ENCODE results near the gene RABL2A. TPM values are rescaled to one million over a fixed set of nuclear protein-coding genes. Genes with fewer than 3 reads are reported as not detected.
"Not testable (repeated sequence)": the region's sequence is repeated elsewhere in the genome, so short reads cannot be mapped to it uniquely, and the experiment has no call there.

RABL2A gene
- 10 to 100 TPM; 37.6 to 46.1 (median 38.9) TPM for polyA plus RNA-seq (ENCODE audit: insufficient read length in 4 of 4)

DNA sequence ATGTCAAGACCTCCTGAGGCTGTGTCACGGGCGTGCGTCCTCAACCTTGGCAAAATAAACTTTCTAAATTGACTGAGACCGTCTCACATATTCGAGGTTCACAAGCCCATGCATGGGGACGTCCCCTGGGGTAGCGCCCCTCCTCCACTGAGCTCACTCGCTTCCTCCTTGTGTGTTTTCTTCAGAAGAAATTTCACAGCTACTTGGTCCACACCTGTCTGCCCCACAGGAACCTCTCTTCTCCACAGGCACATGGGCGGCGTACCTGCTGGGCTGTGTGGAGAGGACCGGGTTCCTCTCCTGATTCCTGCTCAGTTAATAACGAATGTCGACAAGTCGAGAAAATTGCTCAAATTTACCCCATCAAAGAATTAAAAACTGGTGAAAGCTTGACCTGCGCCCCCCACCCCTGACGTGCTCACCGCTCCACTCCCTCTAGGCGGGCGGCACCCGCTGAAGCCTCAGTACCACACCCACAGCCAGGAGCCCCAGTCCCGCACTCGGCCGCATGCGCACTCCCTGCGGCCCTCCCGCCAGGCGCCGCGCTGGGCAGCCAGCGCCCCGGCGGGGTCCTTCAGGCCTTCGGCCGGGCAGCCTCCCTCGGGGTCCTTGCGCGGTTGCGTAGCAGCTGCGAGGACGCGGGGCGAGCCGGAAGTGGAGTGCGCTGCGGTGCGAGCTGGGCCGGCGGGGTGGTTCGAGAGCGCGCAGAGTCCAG is at the start of gene RABL2A:
Gene RABL2A, plus strand, starts transcription at position 651 of the 715 bp plus-strand sequence. CDS start 1,341 bp downstream, outside the sequence.
- DNase-seq (ENCODE audit: low read depth in 4 of 4, low spot score in 3 of 4), result peak in 3 of 4 donors; percentile 54 to 73 (median 54)

DNA sequence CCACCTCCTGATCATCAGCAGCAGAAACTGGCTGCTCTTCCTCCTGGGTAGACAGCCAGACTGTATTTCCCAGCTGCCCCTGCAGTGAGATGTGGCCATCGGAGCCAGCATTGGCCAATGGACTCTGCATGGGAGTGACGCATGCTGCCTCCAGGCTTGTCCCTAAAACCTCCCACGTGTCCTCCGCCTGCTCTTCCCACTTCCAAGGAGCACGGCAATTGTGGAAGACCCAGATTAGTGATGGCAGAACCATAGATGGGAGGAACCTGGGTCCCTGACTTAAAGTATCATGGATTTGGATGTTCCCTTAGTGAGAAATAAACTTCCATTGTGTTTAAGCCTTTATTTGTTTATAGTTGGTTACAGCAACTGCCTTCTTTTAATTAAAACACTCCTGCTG is 48.6 kb upstream of the RABL2A start:
- not testable (repeated sequence) for DNase-seq (ENCODE audit: low read depth in 4 of 4, low spot score in 3 of 4)

DNA sequence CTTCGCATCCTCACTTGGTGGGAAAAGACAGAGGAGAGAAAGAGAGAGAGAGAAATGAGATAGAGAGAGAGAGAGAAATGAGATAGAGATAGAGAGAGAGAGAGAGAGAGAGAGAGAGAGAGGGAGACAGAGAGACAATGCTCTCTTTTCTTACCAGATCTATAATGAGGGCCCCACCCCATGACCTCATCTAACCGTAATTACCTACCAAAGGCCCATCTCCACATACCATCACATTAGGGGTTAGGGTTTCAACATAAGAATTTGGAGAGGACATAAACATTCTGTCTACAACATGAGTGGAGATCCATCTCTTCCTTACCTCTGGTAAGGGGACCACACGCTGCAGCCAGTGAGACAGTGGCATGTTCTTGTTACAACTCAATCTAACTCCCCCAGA is 44.6 kb upstream of the RABL2A start:
- DNase-seq (ENCODE audit: low read depth in 4 of 4, low spot score in 3 of 4), result not testable (repeated sequence)

DNA sequence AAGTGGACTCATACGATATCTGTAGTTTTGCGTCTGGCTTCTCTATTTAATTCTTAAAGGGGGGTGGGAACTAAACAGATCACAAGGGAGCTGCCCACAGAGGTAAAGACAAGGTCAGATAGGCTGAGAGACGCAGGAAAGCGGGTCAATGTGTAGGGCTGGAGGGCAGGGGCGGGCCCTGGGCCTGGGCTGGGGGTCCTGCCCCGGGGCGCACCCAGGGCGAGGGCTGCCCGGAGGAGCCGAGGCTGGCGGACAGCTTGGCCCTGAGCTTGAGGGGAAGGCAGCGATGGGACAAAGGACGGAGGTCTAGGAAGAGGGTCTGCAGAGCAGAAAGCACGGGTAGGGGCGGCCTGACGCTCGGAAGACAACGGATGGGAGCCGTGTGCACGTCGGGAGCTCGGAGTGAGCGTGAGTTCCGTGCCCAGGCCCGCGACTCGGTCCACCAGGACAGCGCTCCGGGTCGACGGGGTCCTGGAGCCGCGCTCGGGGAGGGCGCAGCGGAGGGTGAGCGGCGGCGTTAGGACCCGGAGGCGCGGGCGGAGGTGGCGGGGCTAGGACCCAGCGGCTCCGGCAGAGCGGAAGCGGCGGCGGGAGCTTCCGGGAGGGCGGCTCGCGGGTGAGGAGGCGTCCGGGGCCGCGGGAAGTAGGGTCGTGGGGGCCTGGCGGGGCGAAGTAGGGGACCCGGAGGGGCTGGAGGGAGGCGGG is 43.4 kb upstream of the RABL2A start:
- DNase-seq (ENCODE audit: low read depth in 4 of 4, low spot score in 3 of 4), result peak in 3 of 4 donors; percentile 67 to 85 (median 73)

DNA sequence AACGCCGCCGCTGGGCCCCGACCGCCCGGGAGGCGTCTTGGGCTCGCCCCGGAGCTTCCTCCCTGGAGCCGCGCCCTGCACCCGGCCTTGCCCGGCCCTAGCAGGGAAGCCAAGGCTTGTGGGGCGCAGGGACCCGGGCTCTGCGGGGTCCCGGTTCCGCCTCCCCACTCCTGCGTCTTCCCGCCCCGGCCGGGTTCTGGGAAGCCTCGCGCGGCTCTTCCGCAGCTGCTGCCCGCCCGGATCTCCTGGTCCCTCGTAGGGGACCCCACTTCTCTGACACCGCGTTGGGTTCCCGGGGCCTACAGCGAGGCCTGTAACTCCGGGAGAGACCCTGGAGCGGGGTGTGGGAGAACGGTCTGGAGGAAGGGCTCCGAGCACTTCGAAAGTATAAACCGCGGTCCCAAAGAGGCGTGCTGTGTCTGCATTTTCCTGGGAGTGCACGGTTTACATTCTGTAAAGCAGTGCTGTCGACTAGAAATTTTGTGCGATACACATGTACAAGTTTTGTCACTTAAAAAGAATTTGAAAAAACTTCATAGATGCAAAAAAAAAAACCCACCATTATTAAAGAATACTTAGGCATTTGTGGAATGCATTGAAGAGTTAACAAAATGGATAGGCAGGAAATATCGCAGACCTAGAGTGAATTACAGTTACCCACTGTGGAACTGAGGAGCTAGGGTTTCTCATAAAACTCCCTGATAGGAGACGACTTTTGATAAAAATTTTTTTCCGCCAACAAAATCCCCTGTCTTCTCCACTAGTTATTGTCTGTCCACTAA is 42.6 kb upstream of the RABL2A start:
- not testable (repeated sequence) for DNase-seq (ENCODE audit: low read depth in 4 of 4, low spot score in 3 of 4)

DNA sequence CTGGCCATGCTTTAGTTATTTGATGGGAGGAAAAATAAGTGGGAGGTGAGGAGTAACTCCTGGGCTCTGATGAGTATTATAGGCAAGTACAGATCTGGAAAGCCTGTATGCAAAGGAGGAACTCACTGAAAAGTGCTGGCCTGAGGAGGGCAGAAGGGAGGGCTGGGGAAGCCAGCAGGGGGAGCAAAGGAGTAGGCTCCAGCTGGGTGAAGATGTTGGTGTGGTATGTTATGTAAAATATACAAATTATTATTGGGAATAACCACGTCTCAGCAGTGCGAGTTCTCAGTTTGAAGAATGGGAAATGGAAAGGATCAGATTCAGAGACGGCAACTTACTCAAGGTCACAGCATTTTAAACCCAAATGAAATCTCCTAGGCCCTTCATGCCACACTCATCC is 39.9 kb upstream of the RABL2A start:
- not testable (repeated sequence) for DNase-seq (ENCODE audit: low read depth in 4 of 4, low spot score in 3 of 4)

DNA sequence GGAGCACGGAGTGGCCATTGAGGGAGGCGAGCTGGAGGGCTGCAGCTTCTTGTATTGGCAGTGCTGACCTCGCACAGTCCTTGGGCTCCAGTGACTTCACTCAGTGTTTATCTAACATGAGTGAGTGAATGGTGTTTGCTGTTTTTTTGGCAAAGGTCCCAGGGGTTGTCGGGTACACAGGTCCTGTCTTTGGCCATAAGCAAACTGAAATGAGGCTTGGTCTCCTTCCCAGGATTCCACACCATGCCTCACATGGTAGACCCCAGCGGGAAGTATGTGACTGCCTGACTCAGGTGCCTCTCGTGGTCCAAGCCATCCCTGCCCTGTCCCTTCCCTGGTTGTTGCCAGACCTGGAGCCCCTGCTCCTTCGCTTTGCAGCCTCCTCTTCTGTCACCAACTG is 37.5 kb upstream of the RABL2A start:
- DNase-seq (ENCODE audit: low read depth in 4 of 4, low spot score in 3 of 4), result not testable (repeated sequence)

DNA sequence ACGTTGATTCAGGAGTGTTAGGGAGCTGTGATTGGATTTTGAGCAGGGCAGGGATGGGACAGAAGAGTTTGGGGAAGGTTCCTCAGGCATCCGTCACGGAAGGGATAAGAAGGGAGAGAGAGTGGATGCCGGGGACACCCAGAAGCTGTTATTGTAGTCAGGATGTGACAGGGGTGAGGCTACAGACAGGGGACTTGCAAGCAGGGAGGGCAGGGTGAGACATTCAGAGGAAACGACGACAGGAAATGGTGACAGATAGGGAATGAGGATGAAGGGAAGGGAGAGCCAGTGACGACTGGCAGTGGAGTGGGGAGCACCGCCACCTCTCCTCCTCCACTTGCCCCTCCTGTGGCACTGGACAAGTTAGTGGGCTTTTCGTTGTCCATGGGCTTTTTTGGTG is 35.1 kb upstream of the RABL2A start:
- not testable (repeated sequence) for DNase-seq (ENCODE audit: low read depth in 4 of 4, low spot score in 3 of 4)

DNA sequence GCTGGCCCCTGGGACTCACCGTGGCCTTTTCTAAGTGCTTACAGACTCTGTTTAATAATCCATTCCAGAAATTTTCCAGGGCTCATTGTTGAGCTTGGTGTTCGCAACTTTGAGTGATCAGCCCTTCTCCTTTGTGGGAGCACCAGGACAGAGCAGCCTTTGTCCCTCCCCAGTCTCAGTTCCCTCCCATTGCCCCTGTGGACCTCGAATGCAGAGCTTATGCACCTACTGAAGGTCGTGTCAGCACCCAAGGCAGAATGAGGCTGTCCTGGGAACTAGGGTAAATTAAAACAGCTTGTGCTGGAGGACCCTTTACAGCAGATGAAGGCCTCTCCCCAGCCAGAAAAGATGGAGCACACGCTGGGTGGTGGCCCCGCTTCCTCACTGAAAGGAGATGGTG is 33.8 kb upstream of the RABL2A start:
- not testable (repeated sequence) for DNase-seq (ENCODE audit: low read depth in 4 of 4, low spot score in 3 of 4)

DNA sequence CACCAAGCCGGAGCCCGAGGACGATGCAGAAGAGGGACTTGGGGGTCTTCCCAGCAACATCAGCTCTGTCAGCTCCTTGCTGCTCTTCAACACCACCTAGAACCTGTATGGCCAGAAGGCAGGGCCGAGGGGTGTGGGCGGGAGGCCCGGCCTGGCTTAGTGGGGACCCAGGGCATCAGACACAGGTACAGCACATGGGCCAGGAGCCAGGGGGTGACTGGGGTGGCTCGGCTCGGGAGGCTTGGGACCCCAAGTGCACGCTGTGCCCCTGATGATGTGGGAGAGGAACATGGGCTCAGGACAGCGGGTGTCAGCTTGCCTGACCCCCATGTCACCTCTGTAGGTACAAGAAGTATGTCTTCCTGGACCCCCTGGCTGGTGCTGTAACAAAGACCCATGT is 31.3 kb upstream of the RABL2A start:
- not testable (repeated sequence) for DNase-seq (ENCODE audit: low read depth in 4 of 4, low spot score in 3 of 4)

DNA sequence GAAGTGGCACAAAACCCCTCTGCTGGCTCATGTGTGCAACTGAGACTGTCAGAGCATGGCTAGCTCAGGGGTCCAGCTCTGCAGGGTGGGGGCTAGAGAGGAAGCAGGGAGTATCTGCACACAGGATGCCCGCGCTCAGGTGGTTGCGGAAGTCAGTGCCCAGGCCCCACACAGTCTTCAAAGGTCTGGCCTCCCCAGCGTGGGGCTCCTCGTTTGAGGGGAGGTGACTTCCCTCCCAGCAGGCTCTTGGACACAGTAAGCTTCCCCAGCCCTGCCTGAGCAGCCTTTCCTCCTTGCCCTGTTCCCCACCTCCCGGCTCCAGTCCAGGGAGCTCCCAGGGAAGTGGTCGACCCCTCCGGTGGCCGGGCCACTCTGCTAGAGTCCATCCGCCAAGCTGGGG is 29.9 kb upstream of the RABL2A start:
- not testable (repeated sequence) for DNase-seq (ENCODE audit: low read depth in 4 of 4, low spot score in 3 of 4)

DNA sequence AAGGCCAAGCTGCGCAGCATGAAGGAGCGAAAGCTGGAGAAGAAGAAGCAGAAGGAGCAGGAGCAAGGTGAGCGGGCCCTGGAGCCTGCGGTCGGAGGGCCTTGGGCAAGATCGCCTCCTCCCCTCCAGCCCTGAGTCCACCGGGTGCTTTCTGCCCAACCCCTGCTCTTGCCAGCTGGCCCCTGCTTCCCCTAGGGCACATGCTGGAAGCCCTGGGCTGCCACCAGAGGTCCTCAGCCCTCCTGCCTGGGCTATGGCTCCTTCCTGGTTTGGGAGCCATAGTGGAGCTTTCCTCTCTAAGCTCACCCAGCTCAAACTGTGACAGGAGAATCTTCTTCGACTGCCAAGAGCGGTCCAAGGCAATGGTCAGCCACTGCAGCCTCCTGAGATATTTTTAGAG is 29.5 kb upstream of the RABL2A start:
- DNase-seq (ENCODE audit: low read depth in 4 of 4, low spot score in 3 of 4), result not testable (repeated sequence)

DNA sequence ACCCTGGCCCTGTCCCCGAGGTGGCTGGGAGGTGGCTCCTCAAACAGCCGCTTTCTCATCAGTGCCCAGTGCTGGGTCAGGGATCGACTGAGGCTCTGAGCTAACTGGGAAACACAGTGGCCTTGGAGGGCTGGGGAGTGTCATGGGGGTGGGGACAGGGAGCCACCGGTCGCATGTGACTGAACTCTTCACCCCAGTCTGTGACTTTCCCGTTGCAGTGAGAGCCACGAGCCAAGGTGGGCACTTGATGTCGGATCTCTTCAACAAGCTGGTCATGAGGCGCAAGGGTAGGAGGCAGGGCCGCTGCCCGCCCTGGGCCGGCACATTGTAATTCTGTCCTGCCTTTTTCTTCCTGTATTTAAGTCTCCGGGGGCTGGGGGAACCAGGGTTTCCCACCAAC is 28.9 kb upstream of the RABL2A start:
- not testable (repeated sequence) for DNase-seq (ENCODE audit: low read depth in 4 of 4, low spot score in 3 of 4)

DNA sequence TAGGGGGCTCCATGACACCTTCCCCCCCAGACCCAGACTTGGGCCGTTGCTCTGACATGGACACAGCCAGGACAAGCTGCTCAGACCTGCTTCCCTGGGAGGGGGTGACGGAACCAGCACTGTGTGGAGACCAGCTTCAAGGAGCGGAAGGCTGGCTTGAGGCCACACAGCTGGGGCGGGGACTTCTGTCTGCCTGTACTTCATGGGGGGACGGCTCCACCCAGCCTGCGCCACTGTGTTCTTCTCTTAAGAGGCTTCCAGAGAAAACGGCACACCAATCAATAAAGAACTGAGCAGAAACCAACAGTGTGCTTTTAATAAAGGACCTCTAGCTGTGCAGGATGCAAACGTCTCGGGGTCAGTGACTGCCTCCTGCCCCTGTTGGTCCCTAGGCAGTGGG is 28.3 kb upstream of the RABL2A start:
- DNase-seq (ENCODE audit: low read depth in 4 of 4, low spot score in 3 of 4), result not testable (repeated sequence)

DNA sequence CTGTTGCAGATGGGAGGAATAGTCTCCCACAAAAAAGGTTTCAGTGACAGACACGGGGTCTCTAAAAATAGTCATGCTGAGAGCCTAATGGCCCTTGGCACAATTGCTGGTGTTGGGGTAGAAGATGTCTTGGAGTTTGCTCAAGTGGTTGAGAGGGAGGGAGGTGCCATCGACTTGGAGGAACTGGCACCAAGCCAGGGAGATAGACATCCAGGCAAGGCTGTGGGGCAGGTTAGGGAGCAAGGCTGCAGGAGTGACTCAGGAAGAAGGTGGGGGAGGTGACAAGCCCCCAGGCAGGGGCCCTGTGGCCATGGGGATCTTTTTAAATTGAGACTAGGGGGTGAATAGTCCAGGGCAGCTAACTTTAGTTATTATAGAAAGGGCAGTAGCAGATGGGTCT is 27.9 kb upstream of the RABL2A start:
- not testable (repeated sequence) for DNase-seq (ENCODE audit: low read depth in 4 of 4, low spot score in 3 of 4)

DNA sequence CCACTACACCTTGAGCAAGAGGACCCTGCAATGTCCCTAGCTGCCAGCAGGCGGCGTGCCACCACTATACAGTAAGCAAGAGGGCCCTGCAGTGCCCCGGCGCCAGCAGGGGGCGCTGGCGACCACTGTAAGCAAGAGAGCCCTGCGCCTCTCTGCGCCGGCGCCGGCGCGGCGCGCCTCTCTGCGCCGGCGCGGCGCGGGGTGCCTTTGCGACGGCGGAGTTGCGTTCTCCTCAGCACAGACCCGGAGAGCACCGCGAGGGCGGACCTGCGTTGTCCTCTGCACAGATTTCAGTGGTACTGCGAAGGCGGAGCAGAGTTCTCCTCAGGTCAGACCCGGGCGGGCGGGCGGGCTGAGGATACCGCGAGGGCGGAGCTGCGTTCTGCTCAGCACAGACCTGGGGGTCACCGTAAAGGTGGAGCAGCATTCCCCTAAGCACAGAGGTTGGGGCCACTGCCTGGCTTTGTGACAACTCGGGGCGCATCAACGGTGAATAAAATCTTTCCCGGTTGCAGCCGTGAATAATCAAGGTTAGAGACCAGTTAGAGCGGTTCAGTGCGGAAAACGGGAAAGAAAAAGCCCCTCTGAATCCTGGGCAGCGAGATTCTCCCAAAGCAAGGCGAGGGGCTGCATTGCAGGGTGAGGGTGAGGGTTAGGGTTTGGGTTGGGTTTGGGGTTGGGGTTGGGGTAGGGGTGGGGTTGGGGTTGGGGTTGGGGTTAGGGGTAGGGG is 24.9 kb upstream of the RABL2A start:
- not testable (repeated sequence) for DNase-seq (ENCODE audit: low read depth in 4 of 4, low spot score in 3 of 4)

DNA sequence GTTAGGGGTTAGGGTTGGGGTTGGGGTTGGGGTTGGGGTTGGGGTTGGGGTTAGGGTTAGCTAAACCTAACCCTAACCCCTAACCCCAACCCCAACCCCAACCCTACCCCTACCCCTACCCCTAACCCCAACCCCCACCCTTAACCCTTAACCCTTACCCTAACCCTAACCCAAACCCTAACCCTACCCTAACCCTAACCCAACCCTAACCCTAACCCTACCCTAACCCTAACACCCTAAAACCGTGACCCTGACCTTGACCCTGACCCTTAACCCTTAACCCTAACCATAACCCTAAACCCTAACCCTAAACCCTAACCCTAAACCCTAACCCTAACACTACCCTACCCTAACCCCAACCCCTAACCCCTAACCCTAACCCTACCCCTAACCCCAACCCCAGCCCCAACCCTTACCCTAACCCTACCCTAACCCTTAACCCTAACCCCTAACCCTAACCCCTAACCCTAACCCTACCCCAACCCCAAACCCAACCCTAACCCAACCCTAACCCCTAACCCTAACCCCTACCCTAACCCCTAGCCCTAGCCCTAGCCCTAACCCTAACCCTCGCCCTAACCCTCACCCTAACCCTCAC is 24.1 kb upstream of the RABL2A start:
- no peak for DNase-seq (ENCODE audit: low read depth in 4 of 4, low spot score in 3 of 4)

DNA sequence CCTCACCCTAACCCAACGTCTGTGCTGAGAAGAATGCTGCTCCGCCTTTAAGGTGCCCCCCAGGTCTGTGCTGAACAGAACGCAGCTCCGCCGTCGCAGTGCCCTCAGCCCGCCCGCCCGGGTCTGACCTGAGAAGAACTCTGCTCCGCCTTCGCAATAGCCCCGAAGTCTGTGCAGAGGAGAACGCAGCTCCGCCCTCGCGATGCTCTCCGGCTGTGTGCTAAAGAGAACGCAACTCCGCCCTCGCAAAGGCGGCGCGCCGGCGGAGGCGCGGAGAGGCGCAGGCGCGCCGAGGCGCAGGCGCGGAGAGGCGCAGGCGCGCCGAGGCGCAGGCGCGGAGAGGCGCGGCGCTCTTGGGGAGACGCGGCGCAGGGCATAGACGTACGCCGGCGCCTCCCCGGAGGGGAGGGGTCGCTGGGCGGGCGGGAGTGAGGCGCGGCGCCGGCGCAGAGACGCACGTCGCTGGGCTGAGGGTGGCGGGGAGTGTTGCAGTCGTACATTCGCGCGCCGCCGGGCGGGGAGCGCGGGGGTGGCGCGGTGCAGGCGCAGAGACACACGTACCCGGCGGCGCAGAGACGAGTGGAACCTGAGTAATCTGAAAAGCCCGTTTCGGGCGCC is 23.5 kb upstream of the RABL2A start:
- DNase-seq (ENCODE audit: low read depth in 4 of 4, low spot score in 3 of 4), result peak; percentile 73 to 80 (median 77)

DNA sequence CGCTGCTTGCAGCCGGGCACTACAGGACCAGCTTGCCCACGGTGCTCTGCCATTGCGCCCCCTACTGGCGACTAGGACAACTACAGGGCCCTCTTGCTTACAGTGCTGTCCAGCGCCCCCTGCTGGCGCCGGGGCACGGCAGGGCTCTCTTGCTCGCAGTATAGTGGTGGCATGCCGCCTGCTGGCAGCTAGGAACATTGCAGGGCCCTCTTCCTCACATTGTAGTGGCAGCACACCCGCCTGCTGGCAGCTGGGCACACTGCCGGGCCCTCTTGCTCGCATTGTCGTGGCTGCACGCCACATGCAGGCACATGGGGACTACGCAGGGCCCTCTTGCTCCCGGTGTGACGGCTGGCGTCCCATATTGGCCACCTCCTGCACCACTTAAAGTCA is 23.0 kb upstream of the RABL2A start:
- peak in 2 of 4 donors; percentile 64 to 75 for DNase-seq (ENCODE audit: low read depth in 4 of 4, low spot score in 3 of 4)

DNA sequence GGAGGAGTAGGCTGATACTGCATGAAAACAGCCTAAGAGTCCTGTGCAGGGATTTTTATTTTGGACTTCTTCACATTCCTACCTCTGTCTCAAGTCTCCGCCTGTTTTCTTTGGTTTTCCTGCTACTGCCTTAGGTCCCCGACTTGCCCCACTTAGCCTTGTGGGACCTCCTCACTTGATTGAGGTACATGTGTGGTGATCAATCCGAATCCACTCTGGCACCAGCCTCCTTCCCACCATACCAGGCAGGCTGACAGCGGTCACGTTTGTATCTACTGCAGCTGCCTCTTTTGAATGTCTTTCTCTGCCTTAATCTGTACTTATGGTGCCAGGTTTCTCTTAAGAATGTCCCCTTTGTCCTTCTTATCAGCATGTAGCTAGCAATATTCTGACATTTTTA is 22.4 kb upstream of the RABL2A start:
- DNase-seq (ENCODE audit: low read depth in 4 of 4, low spot score in 3 of 4), result not testable (repeated sequence)
